Parathyroid adenoma (tissue), 2 donors: Measurements from ENCODE around the gene QSOX2.

Experiments
- H2AFZ ChIP-seq: fragments of 300-600 bp; sonication (generic); one replicate; pipeline ENCODE4 v1.7.0; 2017; ENCODE audit warnings: antibody characterized with exemption, mild to moderate bottlenecking
- H3K27ac ChIP-seq: fragments of 300-600 bp; sonication (generic); one replicate; pipeline ENCODE4 v1.7.0; 2017
- H3K27me3 ChIP-seq: fragments of 300-600 bp; sonication (generic); one replicate; pipeline ENCODE4 v1.7.0; 2017; ENCODE audit warnings: low read length; ENCODE audit not compliant: control insufficient read depth, insufficient read depth
- H3K36me3 ChIP-seq: fragments of 300-600 bp; sonication (generic); one replicate; pipeline ENCODE4 v1.7.0; 2017; ENCODE audit warnings: low read length; ENCODE audit not compliant: control insufficient read depth, insufficient read depth
- H3K4me1 ChIP-seq: fragments of 300-600 bp; sonication (generic); one replicate; pipeline ENCODE4 v1.7.0; 2017; ENCODE audit warnings: control low read depth
- H3K4me2 ChIP-seq: fragments of 300-600 bp; sonication (generic); one replicate; pipeline ENCODE4 v1.7.0; 2017; ENCODE audit warnings: low read length
- H3K4me3 ChIP-seq: fragments of 300-600 bp; sonication (generic); one replicate; pipeline ENCODE4 v1.7.0; 2017; ENCODE audit warnings: low read depth, low read length
- H3K79me2 ChIP-seq: fragments of 300-600 bp; sonication (generic); one replicate; pipeline ENCODE4 v1.7.0; 2017; ENCODE audit warnings: control low read depth
- H3K9ac ChIP-seq: fragments of 300-600 bp; sonication (generic); one replicate; pipeline ENCODE4 v1.7.0; 2017; ENCODE audit warnings: mild to moderate bottlenecking
- H3K9me3 ChIP-seq: fragments of 300-600 bp; sonication (generic); one replicate; pipeline ENCODE4 v1.7.0; 2017; ENCODE audit warnings: low read length; ENCODE audit not compliant: control insufficient read depth
- CTCF ChIP-seq: fragments of 300-600 bp; sonication (generic); IDR thresholded peaks from one replicate; pipeline ENCODE4 v1.7.0; 2017; ENCODE audit warnings: antibody characterized with exemption, mild to moderate bottlenecking
- donor health status: primary hyperparathyroidism.

QSOX2 gene

DNA sequence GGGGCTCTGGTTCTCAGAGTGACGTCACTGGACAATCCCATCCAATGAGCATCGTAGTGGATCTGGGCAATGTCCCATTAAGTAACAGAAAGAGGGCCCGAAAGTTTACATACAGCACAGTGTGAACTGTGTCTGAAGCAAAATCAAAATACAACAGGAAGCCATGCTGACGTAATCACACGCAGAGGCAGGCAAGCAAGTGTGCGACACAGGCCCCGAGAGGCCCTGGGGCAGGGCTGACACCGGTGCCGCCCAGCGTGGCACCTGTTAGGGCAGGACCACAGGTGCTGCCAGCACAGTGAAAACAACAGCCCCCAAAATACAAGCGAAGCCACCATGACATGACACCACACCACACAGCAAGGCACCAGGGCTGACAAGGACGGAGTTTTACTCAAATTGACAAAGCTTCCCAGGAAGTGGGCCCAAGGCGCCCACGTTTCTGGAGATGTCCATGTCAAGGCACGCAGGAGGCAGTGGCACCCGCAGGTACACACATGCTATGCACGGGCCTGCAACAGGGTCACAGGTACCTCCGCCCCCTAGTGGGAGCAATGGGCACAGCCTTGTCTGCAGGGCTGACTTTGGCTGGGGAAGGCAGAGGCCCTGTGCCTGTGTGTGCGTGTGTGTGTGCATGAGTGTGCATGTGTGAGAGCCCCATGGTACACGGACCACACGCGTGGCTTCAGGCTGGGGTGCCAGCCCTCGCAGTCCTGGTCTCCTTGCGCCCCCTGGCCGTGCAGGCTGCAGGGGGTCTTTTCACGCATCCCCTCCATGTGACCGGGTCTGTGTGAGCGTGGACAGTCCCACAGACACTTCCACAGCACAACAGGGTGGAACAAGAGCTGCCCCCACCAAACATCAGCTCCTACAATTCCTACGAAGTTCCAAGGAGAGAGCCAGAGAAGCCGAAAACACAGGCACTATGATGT is 19.6 kb downstream of the QSOX2 start:
- Histone ChIP-seq H3K36me3 (no peaks in the 10 kb centered on the region), H2AFZ (no peak overlapping the region), H3K9ac (no peak overlapping the region), H3K4me1 (no peaks in the 10 kb centered on the region), H3K9me3 (no peaks in the 10 kb centered on the region), H3K27me3 (no peaks in the 10 kb centered on the region), H3K4me3 (no peak overlapping the region), H3K4me2 (no peak overlapping the region), H3K27ac (no peak overlapping the region), H3K79me2 (no peaks in the 10 kb centered on the region)
- peak; percentile 64 for TF ChIP-seq CTCF

GRCh38 chr9:136225366-136225747 is 20.3 kb downstream of the QSOX2 start:
- H3K9ac ChIP-seq: no peak overlapping the region
- no peaks in the 10 kb centered on the region for H3K4me1 ChIP-seq
- H3K36me3 ChIP-seq: no peaks in the 10 kb centered on the region
- no peak overlapping the region for H2AFZ ChIP-seq
- H3K27ac ChIP-seq: no peak overlapping the region
- no peaks in the 10 kb centered on the region for H3K79me2 ChIP-seq
- H3K9me3 ChIP-seq: no peaks in the 10 kb centered on the region
- no peak overlapping the region for H3K4me2 ChIP-seq
- no peak overlapping the region for H3K4me3 ChIP-seq
- no peaks in the 10 kb centered on the region for H3K27me3 ChIP-seq
- TF ChIP-seq CTCF: no peak

DNA sequence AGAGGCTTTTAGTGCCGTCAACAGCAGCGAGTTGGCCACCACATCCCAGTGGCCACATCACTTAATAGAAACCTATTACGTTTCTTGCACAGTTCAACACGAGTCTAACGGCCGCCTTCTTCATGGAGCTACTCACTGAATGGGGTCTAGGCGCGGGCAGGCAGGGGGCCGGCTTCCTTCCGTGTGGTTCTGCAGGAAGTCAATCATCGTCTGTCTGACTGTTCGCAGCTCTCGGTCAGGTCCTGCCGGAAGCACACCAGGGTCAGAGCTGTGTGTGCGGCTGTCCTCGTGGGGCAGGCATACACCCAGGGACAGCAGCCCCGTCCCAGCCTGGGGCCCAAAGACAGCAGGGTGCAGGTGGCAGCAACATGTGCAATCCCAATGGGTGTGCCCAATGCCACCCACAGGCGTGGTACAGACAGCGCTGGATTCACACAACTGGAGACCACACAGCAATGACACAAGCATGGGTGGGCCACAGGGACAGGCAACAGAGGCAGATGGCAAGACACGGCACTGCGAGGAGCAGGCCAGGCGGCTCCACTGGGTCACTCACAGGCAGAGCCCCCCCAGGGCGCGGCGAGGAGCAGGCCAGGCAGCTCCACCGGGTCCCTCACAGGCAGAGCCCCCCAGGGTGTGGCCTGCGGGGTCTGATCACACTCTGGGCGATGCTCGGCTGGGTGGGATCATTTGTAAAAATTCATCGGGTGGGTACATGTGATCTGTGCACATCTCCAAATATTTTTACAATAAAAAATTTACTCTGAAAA is 21.6 kb downstream of the QSOX2 start:
- Histone ChIP-seq H3K27me3 (no peaks in the 10 kb centered on the region), H3K27ac (no peak overlapping the region), H3K9ac (no peak overlapping the region), H3K36me3 (no peaks in the 10 kb centered on the region), H3K79me2 (no peaks in the 10 kb centered on the region), H3K4me2 (no peak overlapping the region), H2AFZ (no peak overlapping the region), H3K4me3 (no peak overlapping the region), H3K4me1 (no peaks in the 10 kb centered on the region), H3K9me3 (no peaks in the 10 kb centered on the region)
- TF ChIP-seq CTCF: no peak

DNA sequence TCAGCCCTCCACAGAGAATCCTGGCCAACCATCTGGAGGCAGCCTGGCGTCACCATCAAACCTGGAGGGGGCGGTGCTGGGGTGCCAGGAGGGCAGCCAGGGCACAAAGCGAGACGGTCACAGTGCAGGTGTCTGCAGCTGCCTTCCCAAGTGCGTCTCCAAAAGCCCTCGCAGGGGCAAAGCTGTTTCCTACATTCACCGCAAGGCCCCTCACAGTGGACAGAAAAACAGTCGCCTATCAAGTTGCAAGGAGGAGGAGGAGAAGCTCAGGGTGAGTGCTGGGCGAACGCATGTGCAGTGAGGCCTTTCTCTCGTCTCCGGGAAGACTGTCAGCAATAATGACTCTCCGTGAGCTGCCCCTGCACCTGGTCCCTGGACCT is 22.7 kb downstream of the QSOX2 start:
- TF ChIP-seq CTCF: no peak
- H3K4me3 ChIP-seq: no peak overlapping the region
- no peak overlapping the region for H3K27ac ChIP-seq
- no peaks in the 10 kb centered on the region for H3K36me3 ChIP-seq
- no peaks in the 10 kb centered on the region for H3K27me3 ChIP-seq
- H3K9me3 ChIP-seq: no peaks in the 10 kb centered on the region
- H3K9ac ChIP-seq: no peak overlapping the region
- no peak overlapping the region for H2AFZ ChIP-seq
- no peak overlapping the region for H3K4me2 ChIP-seq
- H3K79me2 ChIP-seq: no peaks in the 10 kb centered on the region
- H3K4me1 ChIP-seq: no peaks in the 10 kb centered on the region
